CD4-positive, CD25-positive, alpha-beta regulatory T cell (primary cell): Measurements from ENCODE around the gene ZBTB16. TPM values are rescaled to one million over a fixed set of nuclear protein-coding genes. Genes with fewer than 3 reads are reported as not detected.

Experiments
- ATAC-seq, 2 donors: fragments of 150-1000 bp; cut with Tn5 transposase; one replicate each; pipeline ENCODE4 v1.10.0; 2021; ENCODE audit warnings: low read depth in 2 of 2, moderate number of reproducible peaks in 2 of 2, moderate library complexity in 1 of 2
- DNase-seq, 3 donors: peaks; one replicate each; pipeline versions ENCODE4 v3.0.0 to v3.0.0-alpha.2; 2012 to 2022; ENCODE audit warnings: mixed read lengths in 1 of 3
- H3K27ac ChIP-seq: one replicate; pipeline ENCODE4 v1.7.0; 2013; ENCODE audit warnings: mild to moderate bottlenecking, low read length; ENCODE audit not compliant: insufficient read depth, poor library complexity, severe bottlenecking
- H3K27me3 ChIP-seq: one replicate; pipeline ENCODE4 v1.7.0; 2013; ENCODE audit warnings: low read length; ENCODE audit not compliant: control insufficient read depth, insufficient read depth
- H3K36me3 ChIP-seq: one replicate; pipeline ENCODE4 v1.7.0; 2013; ENCODE audit warnings: mild to moderate bottlenecking, low read length, moderate library complexity; ENCODE audit not compliant: control insufficient read depth, insufficient read depth
- H3K4me1 ChIP-seq: 2 replicates; pipeline ENCODE4 v1.7.0; 2013; ENCODE audit warnings: mild to moderate bottlenecking, low read length; ENCODE audit not compliant: insufficient read depth, control insufficient read depth, poor library complexity, severe bottlenecking
- H3K4me3 ChIP-seq: one replicate; pipeline ENCODE4 v1.7.0; 2013; ENCODE audit warnings: low read depth, mild to moderate bottlenecking, low read length, moderate library complexity
- H3K9me3 ChIP-seq, 2 experiments: 1 replicate in 1 of 2; 2 replicates in 1 of 2; pipeline ENCODE4 v1.7.0; 2013; ENCODE audit warnings: low read length in 2 of 2, mild to moderate bottlenecking in 1 of 2, moderate library complexity in 1 of 2; ENCODE audit not compliant: control insufficient read depth in 2 of 2
- H3K27ac Mint-ChIP-seq, 3 donors: one replicate each; pipeline ENCODE4 v1.8.0; 2020 to 2022; ENCODE audit warnings: mild to moderate bottlenecking in 3 of 3, mixed read lengths in 3 of 3, moderate library complexity in 2 of 3
- H3K27me3 Mint-ChIP-seq: one replicate; pipeline ENCODE4 v1.8.0; 2022; ENCODE audit warnings: mild to moderate bottlenecking, mixed read lengths
- H3K36me3 Mint-ChIP-seq: one replicate; pipeline ENCODE4 v1.8.0; 2020; ENCODE audit warnings: mixed read lengths
- H3K4me1 Mint-ChIP-seq, 4 donors: one replicate each; pipeline ENCODE4 v1.8.0; 2020 to 2022; ENCODE audit warnings: mixed read lengths in 4 of 4, mild to moderate bottlenecking in 1 of 4
- H3K4me3 Mint-ChIP-seq, 4 donors: one replicate each; pipeline ENCODE4 v1.8.0; 2020 to 2022; ENCODE audit warnings: mild to moderate bottlenecking in 4 of 4, mixed read lengths in 4 of 4, moderate library complexity in 3 of 4
- H3K9me3 Mint-ChIP-seq, 7 donors: one replicate each; pipeline ENCODE4 v1.8.0; 2020 to 2022; ENCODE audit warnings: mixed read lengths in 7 of 7, mild to moderate bottlenecking in 3 of 7, moderate library complexity in 2 of 7
- polyA plus RNA-seq, 4 donors: library from polyadenylated mRNA; unstranded; fragments of 300-500 nt; fragmentation: Illumina TruSeq; gene quantifications; one replicate each; pipeline ENCODE4 v1.2.3, GENCODE V29; 2021
- total RNA-seq: library from RNA; stranded (reverse); gene quantifications from one replicate; pipeline ENCODE4 v1.2.3, GENCODE V29; 2022

Gene ZBTB16
- total and polyA plus RNA-seq, 5 donors from 2014 or later: 2.9 to 28.1 (median 8.5) TPM

DNA sequence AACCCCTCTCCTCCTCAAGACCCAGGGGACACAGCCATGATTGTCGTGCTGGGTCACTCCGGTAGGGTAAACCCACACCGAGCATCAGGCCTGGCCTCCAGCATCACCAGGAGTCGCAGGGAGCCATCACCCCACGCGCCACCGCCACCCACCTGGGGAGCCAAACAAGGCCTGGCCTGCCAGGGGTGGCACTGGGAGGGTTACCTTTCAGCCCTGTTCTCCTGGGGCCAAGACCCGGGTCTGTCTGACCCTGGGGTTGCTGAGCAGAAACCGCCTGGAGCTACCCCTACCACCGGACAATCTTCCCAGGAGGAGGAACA lies 197.4 kb downstream of the ZBTB16 start:
- H3K4me3 ChIP-seq: no peak overlapping the region
- Mint-ChIP-seq H3K27me3 (no peaks in the 10 kb centered on the region), H3K4me1 (peaks cover 0 to 5% (median 0%) of the 10 kb centered on the region in 4 donors), H3K9me3 (no peaks in the 10 kb centered on the region), H3K36me3 (no peaks in the 10 kb centered on the region), H3K4me3 (no peak overlapping the region), H3K27ac (no peak overlapping the region)
- H3K27ac ChIP-seq: no peak overlapping the region
- no peak for ATAC-seq
- no peaks in the 10 kb centered on the region for H3K36me3 ChIP-seq
- H3K9me3 ChIP-seq: no peaks in the 10 kb centered on the region
- H3K27me3 ChIP-seq: no peaks in the 10 kb centered on the region
- DNase-seq: no peak
- no peaks in the 10 kb centered on the region for H3K4me1 ChIP-seq

DNA sequence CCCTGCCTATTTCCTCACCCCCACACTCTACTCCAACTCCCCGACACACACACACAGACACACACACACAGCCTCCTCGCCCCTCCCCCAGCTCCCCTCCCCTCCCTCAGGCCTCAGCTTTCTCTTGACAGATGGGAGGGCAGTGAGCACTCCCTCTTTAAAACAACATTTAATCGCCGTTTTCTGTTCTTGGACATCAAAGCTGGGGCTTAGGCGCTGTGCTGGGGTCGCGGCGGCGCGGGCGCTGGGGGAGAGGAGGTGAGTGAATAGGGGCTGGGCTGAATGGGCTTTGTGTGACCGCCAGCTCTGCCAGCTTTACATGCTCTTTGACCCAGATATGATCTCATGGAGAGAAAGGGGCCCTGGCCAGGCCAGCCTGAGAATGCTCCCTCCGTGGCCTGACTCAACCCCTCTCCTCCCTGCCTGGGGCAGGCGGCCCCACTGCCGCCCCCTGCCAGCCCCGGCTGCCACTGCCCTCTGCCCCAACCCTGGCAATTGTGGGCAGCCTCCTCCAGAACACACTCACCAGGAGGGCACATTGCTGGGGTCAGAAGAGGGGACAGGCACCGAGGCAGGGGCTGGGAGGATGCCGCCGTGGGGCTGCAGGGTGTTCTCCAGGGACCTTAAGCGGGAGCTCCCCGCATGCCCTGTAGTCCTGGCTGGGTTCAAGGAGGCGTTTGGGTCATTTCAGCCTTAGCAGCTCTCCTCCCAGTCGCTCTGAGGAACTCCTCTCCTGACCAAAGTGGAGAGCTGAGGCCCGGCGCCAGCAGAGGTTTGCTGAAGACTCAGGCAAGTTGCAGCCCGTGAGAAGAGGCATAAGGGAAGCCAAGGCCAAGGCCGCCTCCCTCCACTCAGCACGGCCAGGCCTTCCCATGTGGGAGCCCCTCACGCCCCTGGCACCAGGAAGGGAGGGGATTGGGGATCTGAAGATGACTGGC lies 198.4 kb downstream of the ZBTB16 start:
- no peak overlapping the region for H3K4me3 Mint-ChIP-seq
- ATAC-seq: peak in 1 of 2 donors; percentile 12
- peak overlapping the region in 2 of 3 donors; percentile 86 to 87 for H3K27ac Mint-ChIP-seq

DNA sequence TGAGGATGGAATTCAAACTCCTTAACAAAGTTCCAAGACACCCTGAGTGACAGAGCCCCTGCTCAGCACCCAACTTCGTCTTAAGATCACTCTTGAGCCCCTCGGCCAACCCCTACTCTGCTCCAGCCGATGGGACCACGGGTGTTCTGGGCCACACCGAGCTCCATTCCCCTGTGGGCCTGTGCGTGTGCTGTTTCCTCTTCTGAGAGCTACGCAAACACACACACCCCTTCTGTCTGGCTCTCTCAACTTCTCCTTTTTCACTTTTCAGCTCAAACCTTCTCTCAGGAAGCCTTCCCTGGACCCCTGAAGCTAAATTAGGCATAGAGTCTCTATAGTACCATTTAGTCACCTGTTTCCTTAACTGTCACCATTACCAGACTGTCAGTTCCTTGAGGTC lies 199.2 kb downstream of the ZBTB16 start:
- Mint-ChIP-seq H3K27ac (peak overlapping the region; percentile 14 to 87 (median 38)), H3K4me3 (no peak overlapping the region), H3K9me3 (no peaks in the 10 kb centered on the region), H3K27me3 (no peaks in the 10 kb centered on the region), H3K4me1 (peaks cover 0 to 5% (median 0%) of the 10 kb centered on the region in 4 donors), H3K36me3 (no peaks in the 10 kb centered on the region)
- H3K36me3 ChIP-seq: no peaks in the 10 kb centered on the region
- H3K9me3 ChIP-seq: no peaks in the 10 kb centered on the region
- H3K4me3 ChIP-seq: no peak overlapping the region
- no peak for DNase-seq
- H3K27me3 ChIP-seq: no peaks in the 10 kb centered on the region
- no peak for ATAC-seq
- H3K27ac ChIP-seq: no peak overlapping the region
- no peaks in the 10 kb centered on the region for H3K4me1 ChIP-seq

More for the DNA sequence above, 198.4 kb downstream of the ZBTB16 start:
- Histone ChIP-seq H3K9me3 (no peaks in the 10 kb centered on the region), H3K4me3 (no peak overlapping the region), H3K27ac (no peak overlapping the region), H3K4me1 (no peaks in the 10 kb centered on the region), H3K27me3 (no peaks in the 10 kb centered on the region), H3K36me3 (no peaks in the 10 kb centered on the region)
- DNase-seq: no peak
- no peaks in the 10 kb centered on the region for H3K27me3 Mint-ChIP-seq
- no peaks in the 10 kb centered on the region for H3K9me3 Mint-ChIP-seq
- H3K36me3 Mint-ChIP-seq: no peaks in the 10 kb centered on the region
- peaks cover 0 to 5% (median 0%) of the 10 kb centered on the region in 4 donors for H3K4me1 Mint-ChIP-seq

DNA sequence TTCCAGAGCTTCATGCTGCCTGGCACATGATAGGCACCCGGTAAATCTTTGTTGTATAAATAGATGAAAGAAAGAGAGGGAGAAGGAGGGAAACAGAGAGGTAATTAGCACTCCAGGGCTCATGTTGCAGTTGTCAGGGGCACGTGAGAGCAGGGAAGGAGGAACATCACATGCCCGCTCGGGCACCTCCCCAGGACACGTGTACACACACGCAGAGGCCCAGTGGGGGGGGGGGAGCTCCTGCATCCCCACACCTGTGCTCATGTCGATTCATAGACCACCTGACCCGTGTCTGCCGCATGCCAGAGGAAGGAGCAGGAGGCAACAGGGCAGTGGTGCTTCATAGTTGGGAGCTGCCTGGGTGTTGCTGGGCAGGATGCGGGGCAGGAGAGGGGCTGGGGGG lies 199.6 kb downstream of the ZBTB16 start:
- no peak for DNase-seq
- no peaks in the 10 kb centered on the region for H3K36me3 Mint-ChIP-seq
- no peak overlapping the region for H3K4me3 Mint-ChIP-seq
- Histone ChIP-seq H3K36me3 (no peaks in the 10 kb centered on the region), H3K4me3 (no peak overlapping the region), H3K27me3 (no peaks in the 10 kb centered on the region), H3K27ac (no peak overlapping the region), H3K4me1 (no peaks in the 10 kb centered on the region), H3K9me3 (no peaks in the 10 kb centered on the region)
- peak overlapping the region; percentile 14 to 87 (median 38) for H3K27ac Mint-ChIP-seq
- ATAC-seq: no peak
- H3K27me3 Mint-ChIP-seq: no peaks in the 10 kb centered on the region
- no peaks in the 10 kb centered on the region for H3K9me3 Mint-ChIP-seq
- H3K4me1 Mint-ChIP-seq: peaks cover 0 to 5% (median 0%) of the 10 kb centered on the region in 4 donors

DNA sequence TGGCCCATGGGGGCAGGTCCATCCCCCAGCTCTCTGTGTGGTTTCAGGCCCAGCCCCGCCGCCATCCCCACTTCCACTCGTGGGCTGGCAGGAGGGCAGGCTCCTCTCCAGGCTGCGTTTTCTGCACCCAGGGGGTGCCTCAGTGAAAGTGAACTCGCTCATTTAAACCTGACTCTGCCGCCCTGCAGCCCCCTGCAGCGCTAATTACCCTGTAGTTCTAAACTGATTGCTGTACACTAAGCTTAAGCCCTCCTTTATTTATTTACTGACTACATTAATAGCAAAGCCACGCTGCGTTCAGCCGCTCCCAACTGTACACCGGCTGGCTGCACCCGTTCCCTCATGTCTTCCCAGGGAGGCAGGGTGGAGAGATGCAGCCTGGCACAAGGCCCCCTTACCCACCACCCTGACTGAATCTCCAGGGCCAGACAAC lies 200.1 kb downstream of the ZBTB16 start:
- Histone ChIP-seq H3K36me3 (no peaks in the 10 kb centered on the region), H3K27ac (no peak overlapping the region), H3K9me3 (no peaks in the 10 kb centered on the region), H3K4me1 (no peaks in the 10 kb centered on the region), H3K27me3 (peaks cover 2% of the 10 kb centered on the region), H3K4me3 (no peak overlapping the region)
- ATAC-seq (no peak), DNase-seq (no peak)
- no peaks in the 10 kb centered on the region for H3K27me3 Mint-ChIP-seq
- H3K36me3 Mint-ChIP-seq: no peaks in the 10 kb centered on the region
- peak overlapping the region in 1 of 3 donors; percentile 12 for H3K27ac Mint-ChIP-seq
- no peak overlapping the region for H3K4me3 Mint-ChIP-seq
- peaks cover 0 to 5% (median 0%) of the 10 kb centered on the region in 4 donors for H3K4me1 Mint-ChIP-seq
- H3K9me3 Mint-ChIP-seq: no peaks in the 10 kb centered on the region

DNA sequence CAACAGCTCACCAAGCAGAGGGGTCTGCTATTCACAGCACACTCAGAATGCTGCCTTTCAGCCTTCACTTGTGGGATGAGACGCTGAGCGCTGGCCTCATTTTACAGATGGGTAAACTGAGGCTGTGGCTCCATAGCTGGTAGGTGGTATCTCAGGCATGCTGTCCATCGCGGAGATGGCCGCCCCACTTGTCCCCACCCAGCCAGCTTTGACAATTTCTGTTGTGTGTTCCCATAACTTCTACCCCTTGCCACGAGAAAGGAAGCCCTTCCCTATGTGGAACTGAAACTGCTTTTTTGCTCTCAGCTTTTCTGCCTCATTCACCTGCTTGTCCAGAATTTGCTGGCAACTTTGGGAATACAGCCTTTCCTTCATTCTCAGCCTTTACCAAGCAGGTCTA lies 200.6 kb downstream of the ZBTB16 start:
- Mint-ChIP-seq H3K27me3 (no peaks in the 10 kb centered on the region), H3K4me1 (peaks cover 0 to 5% (median 0%) of the 10 kb centered on the region in 4 donors), H3K9me3 (no peaks in the 10 kb centered on the region), H3K36me3 (no peaks in the 10 kb centered on the region), H3K4me3 (no peak overlapping the region), H3K27ac (peak overlapping the region in 1 of 3 donors; percentile 12)
- H3K27me3 ChIP-seq: peaks cover 2% of the 10 kb centered on the region
- no peak overlapping the region for H3K4me3 ChIP-seq
- ATAC-seq: no peak
- H3K36me3 ChIP-seq: no peaks in the 10 kb centered on the region
- H3K27ac ChIP-seq: no peak overlapping the region
- no peak for DNase-seq
- H3K9me3 ChIP-seq: no peaks in the 10 kb centered on the region
- H3K4me1 ChIP-seq: no peaks in the 10 kb centered on the region

DNA sequence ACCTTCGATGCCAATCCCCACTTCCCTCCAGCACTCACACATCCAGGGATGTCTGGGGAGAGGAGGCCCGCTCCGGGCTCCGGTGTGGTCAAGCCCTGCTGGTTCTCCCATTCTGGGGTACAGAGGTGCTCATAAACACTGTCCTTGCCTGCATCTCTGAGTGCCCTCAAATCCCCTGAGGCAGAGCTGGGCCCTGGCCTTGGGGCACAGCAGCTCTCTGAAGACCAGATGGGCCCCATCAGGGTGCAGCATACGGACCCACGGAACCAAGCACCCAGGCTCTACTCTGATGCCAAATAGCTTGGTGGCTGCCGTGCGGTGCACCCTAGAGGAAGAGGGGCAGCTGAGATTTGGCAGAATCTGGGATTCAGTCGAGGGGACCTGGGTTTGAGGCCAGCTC lies 201.0 kb downstream of the ZBTB16 start:
- peak overlapping the region in 1 of 3 donors; percentile 12 for H3K27ac Mint-ChIP-seq
- Histone ChIP-seq H3K27ac (no peak overlapping the region), H3K9me3 (no peaks in the 10 kb centered on the region), H3K4me1 (no peaks in the 10 kb centered on the region), H3K4me3 (no peak overlapping the region), H3K36me3 (no peaks in the 10 kb centered on the region), H3K27me3 (peaks cover 2% of the 10 kb centered on the region)
- H3K27me3 Mint-ChIP-seq: no peaks in the 10 kb centered on the region
- DNase-seq (no peak), ATAC-seq (no peak)
- no peaks in the 10 kb centered on the region for H3K9me3 Mint-ChIP-seq
- H3K36me3 Mint-ChIP-seq: no peaks in the 10 kb centered on the region
- H3K4me3 Mint-ChIP-seq: no peak overlapping the region
- peaks cover 0 to 5% (median 0%) of the 10 kb centered on the region in 4 donors for H3K4me1 Mint-ChIP-seq

DNA sequence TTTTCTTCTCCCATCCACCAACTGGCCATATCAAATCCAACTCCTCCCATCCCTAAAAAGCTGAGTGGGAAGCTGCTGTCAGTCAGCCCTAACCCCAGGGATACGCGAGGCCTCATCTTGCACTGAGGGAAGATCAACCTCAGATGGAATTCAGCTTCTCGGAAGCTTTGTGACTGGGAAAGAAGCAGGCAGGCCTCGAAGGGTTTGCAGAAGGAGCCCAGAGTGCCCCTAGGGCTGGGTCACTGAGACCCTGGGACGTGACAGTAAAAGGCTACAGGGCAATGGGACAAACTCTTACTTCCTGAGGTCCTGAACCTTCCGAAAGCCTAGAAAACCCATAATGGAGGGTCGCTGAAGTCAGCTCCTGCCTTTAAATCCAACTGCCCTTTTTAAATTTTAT lies 202.3 kb downstream of the ZBTB16 start:
- Mint-ChIP-seq H3K4me3 (no peak overlapping the region), H3K9me3 (no peaks in the 10 kb centered on the region), H3K27ac (no peak overlapping the region), H3K4me1 (peaks cover 0 to 5% (median 0%) of the 10 kb centered on the region in 4 donors), H3K27me3 (no peaks in the 10 kb centered on the region), H3K36me3 (no peaks in the 10 kb centered on the region)
- DNase-seq: no peak
- H3K36me3 ChIP-seq: no peaks in the 10 kb centered on the region
- H3K27ac ChIP-seq: no peak overlapping the region
- no peak for ATAC-seq
- H3K27me3 ChIP-seq: peaks cover 2% of the 10 kb centered on the region
- H3K4me3 ChIP-seq: no peak overlapping the region
- H3K4me1 ChIP-seq: no peaks in the 10 kb centered on the region
- no peaks in the 10 kb centered on the region for H3K9me3 ChIP-seq
